Stomach (tissue), 4 donors: ENCODE results near the gene SLC25A26.

Source experiments
- CTCF ChIP-seq, 7 experiments: fragments of 450-650 bp in 4 of 7; fragments of 200-600 bp in 3 of 7; sonication (generic) in 3 of 7; IDR thresholded peaks; one replicate each; pipeline ENCODE4 v1.5.1; 2016 to 2019; ENCODE audit warnings: antibody characterized with exemption in 7 of 7, control low read depth in 2 of 7, mild to moderate bottlenecking in 1 of 7
- EP300 ChIP-seq: sonication (generic); formaldehyde crosslinking; IDR thresholded peaks from one replicate; pipeline ENCODE4 v1.6.1; 2017; ENCODE audit warnings: antibody characterized with exemption
- POLR2A ChIP-seq, 4 donors: fragments of 450-650 bp; IDR thresholded peaks; one replicate each; pipeline ENCODE4 v1.6.1; 2016; ENCODE audit warnings: antibody characterized with exemption in 4 of 4, control low read depth in 2 of 4, mild to moderate bottlenecking in 1 of 4, moderate library complexity in 1 of 4

DNA sequence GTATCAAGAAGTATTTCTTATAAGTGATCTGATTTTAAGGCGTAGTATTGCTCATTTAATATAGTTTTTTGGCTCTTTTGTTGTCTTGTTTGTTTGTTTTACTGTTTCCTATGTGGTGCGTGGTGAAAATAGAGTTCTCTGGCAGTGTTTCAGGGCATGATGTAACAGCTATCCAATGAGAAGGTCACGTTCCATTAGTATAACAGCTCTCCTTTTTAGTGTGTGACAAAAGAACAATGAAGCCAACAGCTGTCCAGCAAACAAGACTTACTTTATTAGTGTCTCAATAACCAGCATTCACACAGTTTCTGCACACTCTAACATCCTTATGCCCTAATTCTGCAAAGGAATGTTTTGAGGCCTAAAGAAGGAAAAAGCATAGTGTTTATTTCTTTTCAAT lies 127.9 kb downstream of the SLC25A26 start:
- TF ChIP-seq CTCF (IDR thresholded peaks at IDR 0.05) (no peak), POLR2A (IDR thresholded peaks at IDR 0.05) (no peak), EP300 (no peak)
